Measurements from ENCODE around the gene GPX4. TPM values are rescaled to one million over a fixed set of nuclear protein-coding genes. Genes with fewer than 3 reads are reported as not detected.

Gene GPX4
- total RNA-seq, 1 donor = 288 TPM

DNA sequence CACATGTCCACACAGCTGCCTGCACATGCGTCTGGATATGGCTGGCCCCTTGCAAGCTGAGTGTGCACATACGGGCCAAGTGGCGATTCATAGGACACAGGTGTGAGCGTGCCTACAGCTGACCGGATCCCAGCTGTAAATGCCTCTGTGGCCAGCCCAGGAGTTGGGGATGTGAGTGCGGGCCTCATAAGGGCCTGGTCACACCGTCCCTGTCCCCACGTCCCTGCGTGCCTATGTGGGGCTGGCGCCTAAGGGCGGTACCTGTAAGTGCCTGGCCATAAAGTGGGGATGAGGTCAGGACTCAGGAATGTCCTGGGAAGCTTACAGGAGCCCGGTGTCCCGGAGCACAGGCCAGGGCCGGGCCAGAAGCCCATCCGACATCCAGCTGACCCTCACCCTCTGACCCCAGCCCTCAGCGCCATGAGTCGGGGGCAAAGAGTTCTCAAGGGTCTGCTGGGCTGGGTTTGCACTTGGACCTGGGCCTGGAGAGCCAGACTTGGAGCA, 38.1 kb upstream of the GPX4 start:
- no peak overlapping the region for H3K4me3 ChIP-seq (ENCODE audit: low read depth, low read length)
- DNase-seq (ENCODE audit: low read depth) = no peak
- TF ChIP-seq, protein P1, sequence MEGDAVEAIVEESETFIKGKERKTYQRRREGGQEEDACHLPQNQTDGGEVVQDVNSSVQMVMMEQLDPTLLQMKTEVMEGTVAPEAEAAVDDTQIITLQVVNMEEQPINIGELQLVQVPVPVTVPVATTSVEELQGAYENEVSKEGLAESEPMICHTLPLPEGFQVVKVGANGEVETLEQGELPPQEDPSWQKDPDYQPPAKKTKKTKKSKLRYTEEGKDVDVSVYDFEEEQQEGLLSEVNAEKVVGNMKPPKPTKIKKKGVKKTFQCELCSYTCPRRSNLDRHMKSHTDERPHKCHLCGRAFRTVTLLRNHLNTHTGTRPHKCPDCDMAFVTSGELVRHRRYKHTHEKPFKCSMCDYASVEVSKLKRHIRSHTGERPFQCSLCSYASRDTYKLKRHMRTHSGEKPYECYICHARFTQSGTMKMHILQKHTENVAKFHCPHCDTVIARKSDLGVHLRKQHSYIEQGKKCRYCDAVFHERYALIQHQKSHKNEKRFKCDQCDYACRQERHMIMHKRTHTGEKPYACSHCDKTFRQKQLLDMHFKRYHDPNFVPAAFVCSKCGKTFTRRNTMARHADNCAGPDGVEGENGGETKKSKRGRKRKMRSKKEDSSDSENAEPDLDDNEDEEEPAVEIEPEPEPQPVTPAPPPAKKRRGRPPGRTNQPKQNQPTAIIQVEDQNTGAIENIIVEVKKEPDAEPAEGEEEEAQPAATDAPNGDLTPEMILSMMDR (IDR thresholded peaks at IDR 0.05; ENCODE audit: insufficient read depth, low read length) = no peak

DNA sequence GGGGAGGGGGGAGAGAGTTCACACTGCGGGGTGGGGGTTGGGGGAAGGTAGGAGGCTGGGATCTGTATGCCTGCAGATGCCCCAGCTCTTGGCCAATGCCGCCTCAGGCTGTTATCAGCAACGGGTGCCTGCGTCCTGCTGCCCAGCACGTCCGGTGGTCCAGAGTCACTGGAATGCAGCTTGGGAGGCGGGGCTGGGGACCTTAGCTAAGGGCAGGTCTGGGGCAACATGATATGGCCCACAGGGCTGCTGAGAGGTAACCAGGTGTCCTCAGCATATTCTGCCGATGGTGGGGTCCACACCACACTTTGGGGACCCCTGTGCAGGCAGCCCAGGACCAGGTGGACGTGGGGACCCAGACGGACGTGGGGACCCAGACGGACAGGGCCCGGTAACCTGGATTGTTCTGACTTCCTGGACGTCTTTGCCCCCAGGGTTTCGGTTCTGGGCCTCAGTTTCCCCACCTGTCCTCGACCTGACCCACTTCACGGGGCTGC, 37.5 kb upstream of the GPX4 start:
- TF ChIP-seq, protein P1 (IDR thresholded peaks at IDR 0.05; ENCODE audit: insufficient read depth, low read length) = no peak
- H3K4me3 ChIP-seq (ENCODE audit: low read depth, low read length) = no peak overlapping the region
- no peak for DNase-seq (ENCODE audit: low read depth)

DNA sequence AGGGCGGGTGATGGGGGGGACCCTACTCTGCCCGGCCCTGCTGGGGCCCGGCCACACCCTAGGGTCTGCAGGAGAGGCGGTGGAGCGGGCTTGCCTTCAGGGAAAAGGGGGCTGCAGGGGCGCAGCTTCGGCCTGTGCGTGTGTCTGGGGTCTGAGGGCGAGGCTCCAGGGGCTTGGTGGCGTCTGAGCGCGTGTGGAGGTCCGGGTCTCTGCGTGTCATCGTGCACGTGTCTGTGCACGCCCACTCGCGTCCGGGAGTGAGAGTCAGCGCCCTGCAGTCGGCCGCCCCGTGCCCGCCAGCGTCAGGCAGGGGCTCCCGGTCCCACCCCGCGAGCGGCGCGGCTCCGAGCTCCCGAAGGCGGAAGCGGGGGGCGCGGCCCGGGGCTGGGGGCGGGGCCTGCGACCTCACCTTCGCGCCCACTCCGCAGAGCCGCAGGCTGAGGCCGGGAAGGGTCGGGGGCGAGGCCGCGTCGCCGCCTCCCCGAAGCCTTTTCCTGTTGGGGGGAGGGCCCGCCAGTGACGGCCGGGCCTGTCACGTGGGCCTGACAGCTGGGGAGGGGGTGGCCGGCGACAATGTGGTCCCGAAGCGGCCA, 37.0 kb upstream of the GPX4 start, which contains the start of gene ARHGAP45:
ARHGAP45 (plus strand) TSS at position 420 of the 593 bp plus-strand sequence. CDS start 239 bp downstream, outside the sequence.
- peak within 1 kb of the TSS; percentile 41 for H3K4me3 ChIP-seq (ENCODE audit: low read depth, low read length)
- no peak for DNase-seq (ENCODE audit: low read depth)
- TF ChIP-seq, protein P1 (IDR thresholded peaks at IDR 0.05; ENCODE audit: insufficient read depth, low read length) = no peak

DNA sequence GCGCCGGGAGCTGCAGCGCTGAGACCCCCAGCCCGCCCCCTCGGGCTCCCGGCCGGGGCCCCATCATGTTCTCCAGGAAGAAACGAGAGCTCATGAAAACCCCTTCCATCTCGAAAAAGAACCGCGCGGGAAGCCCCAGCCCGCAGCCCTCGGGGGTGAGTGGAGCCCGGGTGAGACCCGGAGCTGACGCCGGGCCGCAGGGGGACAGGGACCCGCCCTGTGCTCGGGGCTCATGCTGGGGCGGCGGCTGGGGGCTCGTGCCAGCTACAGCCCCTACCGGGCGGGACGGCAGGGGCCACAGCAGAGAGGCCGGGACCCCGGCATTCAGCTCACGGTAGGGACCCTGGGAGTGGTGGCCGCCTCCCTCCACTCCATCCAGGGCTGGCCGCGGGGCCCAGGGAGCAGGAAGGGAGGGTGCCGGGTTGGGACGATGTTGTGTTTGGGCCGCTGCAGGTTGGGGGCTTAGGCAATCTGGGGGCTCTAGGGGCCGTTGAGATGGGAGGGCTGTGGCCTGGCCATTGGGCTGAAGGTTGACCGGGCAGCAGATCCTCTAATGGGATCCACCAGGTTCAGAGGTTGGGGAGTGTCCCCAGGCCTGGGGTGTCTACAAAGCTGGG, 36.3 kb upstream of the GPX4 start:
- H3K4me3 ChIP-seq (ENCODE audit: low read depth, low read length) = peak overlapping the region; percentile 22
- TF ChIP-seq, protein P1 (IDR thresholded peaks at IDR 0.05; ENCODE audit: insufficient read depth, low read length) = no peak
- no peak for DNase-seq (ENCODE audit: low read depth)

DNA sequence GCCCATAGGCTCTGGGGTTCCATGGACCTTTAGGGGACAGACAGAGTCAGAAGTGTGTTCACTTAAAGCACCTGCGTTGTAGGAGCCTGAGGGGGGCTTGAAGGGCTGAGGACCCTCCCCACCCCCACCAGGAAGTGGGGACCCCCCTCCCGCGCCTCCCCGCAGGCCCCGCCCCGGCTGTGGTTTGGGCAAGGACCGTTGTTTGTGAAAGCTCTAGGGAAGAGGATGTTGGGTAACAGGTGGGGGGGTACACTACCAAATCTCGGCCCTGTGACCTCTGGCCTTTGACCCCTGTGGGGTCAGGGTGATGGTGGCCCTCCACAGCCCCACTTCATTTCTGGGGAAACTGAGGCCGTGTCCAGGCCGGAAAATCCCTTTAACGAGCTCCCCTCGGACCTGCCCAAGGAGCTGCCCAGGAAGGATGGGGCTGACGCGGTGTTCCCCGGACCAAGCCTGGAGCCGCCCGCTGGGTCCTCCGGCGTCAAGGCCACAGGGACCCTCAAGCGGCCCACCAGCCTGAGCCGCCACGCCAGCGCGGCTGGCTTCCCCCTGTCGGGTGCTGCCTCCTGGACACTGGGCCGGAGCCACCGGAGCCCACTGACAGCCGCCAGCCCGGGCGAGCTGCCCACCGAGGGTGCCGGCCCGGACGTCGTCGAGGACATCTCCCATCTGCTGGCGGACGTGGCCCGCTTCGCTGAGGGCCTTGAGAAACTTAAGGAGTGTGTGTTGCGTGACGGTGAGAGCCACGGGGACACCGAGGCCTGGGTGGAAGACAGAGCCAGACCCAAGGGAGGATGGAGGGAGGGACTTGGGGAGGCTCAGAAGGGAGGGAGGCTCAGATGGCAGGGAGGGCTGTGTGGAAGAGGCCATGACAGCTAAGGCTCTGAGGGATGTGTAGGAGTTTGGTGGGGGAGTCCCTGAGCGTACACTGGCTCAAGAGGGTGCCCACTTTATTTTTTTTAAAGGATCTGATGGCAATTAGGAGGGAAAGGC, 35.5 kb upstream of the GPX4 start:
- H3K4me3 ChIP-seq (ENCODE audit: low read depth, low read length) = no peak overlapping the region
- no peak for DNase-seq (ENCODE audit: low read depth)
- TF ChIP-seq, protein P1 (IDR thresholded peaks at IDR 0.05; ENCODE audit: insufficient read depth, low read length) = no peak

DNA sequence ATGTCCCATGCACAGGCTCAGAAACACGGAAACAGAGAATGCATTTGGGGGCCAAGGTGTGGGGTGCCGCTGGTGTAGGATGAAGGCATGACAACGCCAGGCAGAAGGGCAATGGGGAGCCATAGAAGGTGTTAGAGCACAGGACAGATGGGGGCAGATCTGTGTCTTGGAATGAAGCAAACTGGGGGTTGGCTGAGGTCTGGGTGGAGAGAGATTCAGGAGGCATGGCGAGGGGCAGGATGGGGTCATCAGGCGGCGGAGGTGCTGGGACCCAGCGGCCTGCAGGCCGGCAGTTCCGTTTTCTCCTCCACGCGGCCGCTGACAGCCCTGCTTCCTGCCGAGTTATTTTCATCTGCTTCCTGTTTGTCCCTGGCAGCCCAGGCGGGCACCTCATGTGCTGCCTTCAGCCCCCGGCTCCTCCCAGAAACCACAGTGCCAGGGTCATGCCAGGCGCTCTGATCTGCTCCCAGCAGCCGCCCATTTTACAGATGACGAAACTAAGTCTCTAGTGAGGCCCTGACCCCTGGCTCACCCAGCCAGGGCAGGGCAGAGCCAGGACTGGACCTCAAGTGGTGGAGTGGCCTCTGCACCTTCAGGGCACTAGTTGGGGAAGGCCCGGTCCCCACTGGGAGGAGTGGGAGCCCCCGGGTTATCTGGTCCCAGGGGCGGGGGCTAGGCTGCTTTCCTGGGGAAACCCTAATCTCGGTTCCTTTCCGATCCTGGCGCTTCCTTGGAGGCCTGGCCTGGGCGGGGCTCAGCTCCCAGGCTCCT, 34.6 kb upstream of the GPX4 start:
- H3K4me3 ChIP-seq (ENCODE audit: low read depth, low read length) = no peak overlapping the region
- TF ChIP-seq, protein P1 (IDR thresholded peaks at IDR 0.05; ENCODE audit: insufficient read depth, low read length) = no peak
- DNase-seq (ENCODE audit: low read depth) = no peak
